Activated CD4-positive, alpha-beta T cell treated with anti-CD3 and anti-CD28 coated beads for 48 hours (primary cell): ENCODE measurements around the gene CDC40.
A peak's percentile ranks its signal among the peaks of the same experiment; 100 is the strongest.
"Not testable (repeated sequence)": the region's sequence is repeated elsewhere in the genome, so short reads cannot be mapped to it uniquely, and the experiment has no call there.

Source experiments
- DNase-seq: peaks from one replicate; pipeline ENCODE4 v3.0.0-alpha.2; 2020

Gene CDC40

GRCh38 chr6:110201151-110201884 is 21.1 kb downstream of the CDC40 start:
- no peak for DNase-seq

DNA sequence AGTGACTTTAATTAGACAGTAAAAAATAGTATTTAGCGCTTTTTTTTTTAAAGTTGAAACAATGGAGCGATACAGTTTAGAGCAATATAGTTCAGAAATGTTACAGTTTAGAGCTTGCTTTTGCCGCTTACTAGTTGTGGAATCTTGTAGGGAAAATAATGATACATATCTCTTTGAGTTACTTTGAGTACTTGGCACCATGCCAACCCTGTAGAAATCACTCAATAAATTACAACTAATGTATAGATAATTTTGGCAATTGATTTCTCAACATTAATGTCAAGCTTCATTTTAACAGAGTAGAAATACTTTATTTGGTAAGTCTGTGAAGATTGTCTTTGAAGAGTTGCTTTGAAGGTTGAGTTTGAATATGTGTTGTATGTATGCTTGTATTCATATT is 27.4 kb downstream of the CDC40 start:
- no peak for DNase-seq

GRCh38 chr6:110211753-110212152 is 31.5 kb downstream of the CDC40 start:
- no peak for DNase-seq

DNA sequence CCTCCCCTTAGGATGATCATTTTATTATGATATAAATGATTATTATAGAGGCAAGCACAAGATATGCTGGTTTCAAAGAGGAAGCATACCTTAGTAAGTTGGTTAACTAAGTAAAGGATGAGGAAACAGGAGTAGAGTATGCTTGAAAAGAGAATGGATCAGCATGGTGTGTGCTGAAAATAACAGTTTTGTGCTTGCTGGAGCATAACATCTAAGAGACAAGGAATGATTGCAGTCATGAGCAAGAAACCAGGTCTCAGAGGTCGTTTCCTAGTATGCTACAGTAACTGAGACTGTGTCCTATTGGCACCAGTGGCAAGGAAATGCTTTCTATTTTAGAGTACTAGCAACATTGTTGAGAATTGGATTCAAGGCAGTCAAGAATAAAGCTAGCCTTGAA is 34.1 kb downstream of the CDC40 start:
- DNase-seq: no peak

DNA sequence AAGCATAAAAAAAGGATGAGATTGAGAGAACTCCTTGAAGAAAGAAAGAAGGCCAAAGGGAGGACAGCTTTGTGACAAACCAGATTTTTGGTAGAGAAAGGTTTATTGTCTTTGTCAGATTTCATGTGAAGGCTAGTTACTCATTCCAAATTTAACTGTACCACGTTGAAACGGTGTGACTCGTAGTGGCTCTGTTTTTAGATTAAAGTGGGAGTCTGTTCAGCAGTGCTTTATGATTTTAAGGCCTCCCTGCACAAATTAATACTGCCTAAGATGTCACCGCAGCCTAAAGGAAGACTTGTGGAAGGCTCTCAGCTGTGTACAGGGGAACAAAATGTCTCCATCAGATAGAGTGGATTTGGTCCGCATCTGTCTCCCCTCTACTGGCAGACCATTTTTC is 35.9 kb downstream of the CDC40 start:
- DNase-seq: no peak

GRCh38 chr6:110217266-110217665 is 37.0 kb downstream of the CDC40 start:
- peak; percentile 4 for DNase-seq

DNA sequence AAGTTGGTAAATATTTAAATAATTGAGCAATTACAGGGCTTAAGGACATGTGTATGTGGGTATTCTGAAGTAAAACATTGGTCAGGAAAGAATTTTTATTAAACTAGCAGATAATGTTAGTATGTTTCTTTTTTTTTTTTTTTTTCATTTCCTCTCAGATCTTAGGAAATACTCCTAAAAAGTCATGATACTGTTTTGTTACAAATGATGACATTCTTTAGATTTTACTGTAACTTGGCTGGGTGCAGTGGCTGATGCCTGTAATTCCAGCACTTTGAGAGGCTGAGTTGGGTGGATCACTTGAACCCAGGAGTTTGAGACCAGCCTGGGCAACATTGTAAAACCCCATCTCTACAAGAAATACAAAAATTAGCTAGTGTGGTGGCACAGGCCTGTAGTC is 41.5 kb downstream of the CDC40 start:
- no peak for DNase-seq

GRCh38 chr6:110226261-110226660 is 46.0 kb downstream of the CDC40 start:
- no peak for DNase-seq

DNA sequence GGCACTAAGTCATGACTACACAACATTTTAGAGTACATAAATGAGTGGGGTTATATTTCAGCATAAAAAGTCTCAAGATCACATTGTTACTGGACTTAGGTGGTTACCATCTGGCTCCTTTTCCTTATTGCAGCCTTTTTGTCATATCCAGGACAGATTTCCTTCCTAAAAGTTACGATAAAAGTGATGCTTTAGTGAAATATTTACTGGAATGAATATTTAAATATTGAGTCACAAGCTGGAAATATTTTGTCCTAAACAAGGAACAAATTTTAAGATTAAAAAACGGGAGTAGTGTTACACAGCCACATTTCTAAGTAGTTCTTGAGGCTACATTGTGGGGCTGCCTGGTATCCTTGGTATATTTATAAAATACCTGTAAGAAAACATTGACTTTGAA is 52.2 kb downstream of the CDC40 start:
- DNase-seq: no peak

- no peak for DNase-seq
Observed at GRCh38 chr6:110233770-110234374, 53.6 kb downstream of the CDC40 start.

DNA sequence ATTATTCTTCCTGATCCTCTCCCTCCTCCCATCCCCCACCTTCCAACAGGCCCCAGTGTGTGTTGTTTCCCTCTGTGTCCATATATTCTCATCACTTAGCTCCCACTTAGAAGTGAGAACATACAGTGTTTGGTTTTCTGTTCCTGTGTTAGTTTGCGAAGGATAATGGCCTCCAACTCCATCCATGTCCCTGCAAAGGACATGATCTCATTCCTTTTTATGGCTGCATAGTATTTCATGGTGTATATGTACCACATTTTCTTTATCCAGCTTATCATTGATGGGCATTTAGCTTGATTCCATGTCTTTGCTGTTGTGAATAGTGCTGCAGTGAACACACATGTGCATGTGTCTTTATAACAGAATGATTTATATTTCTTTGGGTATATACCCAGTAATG is 55.8 kb downstream of the CDC40 start:
- DNase-seq: not testable (repeated sequence)

- no peak for DNase-seq
Observed at GRCh38 chr6:110239526-110240274, 59.5 kb downstream of the CDC40 start.

GRCh38 chr6:110244621-110245020 is 64.4 kb downstream of the CDC40 start:
- not testable (repeated sequence) for DNase-seq

DNA sequence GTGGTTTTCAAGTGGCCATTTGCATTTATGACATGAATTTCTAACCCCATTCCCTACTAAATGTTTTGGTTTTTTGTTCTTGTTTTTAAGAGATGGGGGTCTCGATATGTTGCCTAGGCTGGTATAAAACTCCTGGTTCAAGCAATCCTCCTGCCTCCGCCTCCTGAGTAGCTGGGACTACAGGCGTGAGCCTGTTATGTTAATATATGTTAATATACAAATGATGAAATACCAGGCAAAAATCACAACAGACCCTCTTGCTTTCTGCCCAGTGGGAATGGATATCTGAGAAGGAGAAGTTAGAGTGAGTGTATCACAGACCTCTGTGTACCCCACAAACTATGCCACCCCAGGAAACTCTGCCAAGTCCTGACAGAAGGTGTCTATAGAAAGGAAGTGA is 66.2 kb downstream of the CDC40 start:
- DNase-seq: no peak

GRCh38 chr6:110246900-110247546 is 66.8 kb downstream of the CDC40 start:
- no peak for DNase-seq

DNA sequence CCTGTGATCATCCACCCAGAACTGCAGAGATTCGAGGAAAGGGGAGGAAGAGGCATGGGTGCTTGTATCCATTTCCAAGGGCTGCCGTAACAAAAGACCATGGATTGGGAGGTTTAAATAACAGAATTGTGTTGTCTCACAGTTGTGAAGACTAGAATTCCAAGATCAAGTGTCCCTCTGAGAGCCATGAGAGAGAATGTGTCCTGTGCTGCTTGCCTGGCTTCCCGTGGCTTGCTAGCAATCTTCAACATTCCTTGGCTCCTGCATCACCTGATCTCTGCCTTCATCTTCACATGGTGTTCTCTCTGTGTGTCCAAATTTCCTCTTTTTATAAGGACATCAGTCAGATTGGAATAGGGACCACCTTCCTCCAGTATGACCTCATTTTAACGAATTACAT is 69.8 kb downstream of the CDC40 start:
- no peak for DNase-seq

- no peak for DNase-seq
Observed at GRCh38 chr6:110250838-110251237, 70.6 kb downstream of the CDC40 start.

DNA sequence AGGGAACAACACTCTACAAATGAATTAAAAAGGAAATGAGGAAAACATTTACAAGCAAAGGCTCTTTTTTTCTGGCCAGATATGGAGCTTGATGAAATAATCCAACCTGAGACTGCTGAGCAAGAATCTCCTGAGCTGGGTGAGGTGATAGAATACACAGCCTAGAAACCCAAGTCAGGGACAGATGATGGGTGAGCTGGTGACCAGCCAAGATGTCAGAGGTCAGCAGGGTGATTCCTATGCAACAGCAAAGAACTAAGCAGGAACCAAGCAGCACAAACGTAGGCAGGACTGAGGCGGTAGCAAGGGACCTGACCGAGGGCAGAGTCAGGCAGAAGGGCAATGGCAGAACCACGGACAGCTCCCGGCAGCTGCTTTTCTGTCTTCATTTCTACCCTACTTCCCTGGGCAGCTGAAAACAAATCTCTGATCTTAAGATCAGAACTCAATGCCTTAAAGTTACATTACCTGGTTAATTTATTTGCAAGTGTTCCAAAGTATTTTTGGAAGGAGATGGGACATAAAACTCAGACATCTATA is 75.1 kb downstream of the CDC40 start:
- DNase-seq: peak; percentile 17

- DNase-seq: no peak
Observed at GRCh38 chr6:110256366-110256765, 76.1 kb downstream of the CDC40 start.

DNA sequence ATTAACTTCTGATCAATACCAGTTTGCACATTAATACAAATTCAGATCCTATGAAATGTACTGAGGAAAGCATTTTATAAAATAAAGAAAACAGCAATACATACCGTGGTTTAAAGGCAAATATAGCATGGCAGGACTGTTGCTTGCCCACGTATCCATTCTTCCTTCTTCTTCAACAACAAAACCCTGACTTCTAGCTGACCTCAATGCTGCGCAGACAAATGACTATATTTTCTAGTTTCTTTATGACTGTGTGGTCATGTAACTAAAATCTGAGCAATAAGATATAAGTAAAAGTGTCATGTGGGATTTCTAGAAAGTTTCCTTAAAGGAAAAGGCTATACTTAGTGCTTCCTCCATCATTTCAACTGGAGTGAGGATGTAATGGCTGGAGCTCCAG is 85.0 kb downstream of the CDC40 start:
- DNase-seq: no peak

DNA sequence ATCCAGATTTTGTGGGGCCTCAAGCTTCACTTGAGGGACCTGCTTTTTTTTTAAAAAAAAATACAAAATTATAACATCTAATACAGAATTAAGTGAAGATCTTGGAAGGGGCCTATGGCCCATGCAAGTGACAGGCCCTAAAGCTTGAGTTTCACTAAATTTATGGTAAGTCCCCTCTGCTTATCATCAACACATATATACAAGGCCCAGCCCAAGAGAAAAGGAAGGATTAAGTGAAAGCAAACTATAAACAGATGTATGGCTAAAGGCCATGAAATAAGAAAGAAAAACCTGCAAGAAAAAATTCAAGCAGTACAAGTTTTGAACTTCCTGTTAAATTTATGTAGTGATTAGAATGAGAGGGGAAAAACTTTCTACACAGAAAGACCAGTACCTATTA is 86.8 kb downstream of the CDC40 start:
- DNase-seq: no peak

DNA sequence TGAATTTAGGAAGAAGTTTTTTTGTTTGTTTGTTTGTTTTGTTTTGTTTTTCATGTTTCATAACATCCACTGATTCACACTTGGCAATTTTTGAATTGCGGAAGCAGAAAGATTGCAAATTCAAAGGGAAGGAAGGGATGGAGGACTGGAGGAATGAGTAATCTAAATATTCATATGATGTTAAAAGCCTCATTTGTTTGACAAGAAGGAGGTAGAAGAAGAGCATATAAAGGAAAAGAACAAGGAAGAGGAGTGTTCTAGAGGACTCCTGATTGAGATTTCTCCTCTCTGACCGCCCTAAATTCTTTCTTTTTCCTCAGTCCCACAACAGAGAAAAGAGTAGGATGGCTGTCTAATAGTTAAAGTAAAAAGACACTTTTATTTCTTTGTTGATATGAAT is 89.4 kb downstream of the CDC40 start:
- no peak for DNase-seq

DNA sequence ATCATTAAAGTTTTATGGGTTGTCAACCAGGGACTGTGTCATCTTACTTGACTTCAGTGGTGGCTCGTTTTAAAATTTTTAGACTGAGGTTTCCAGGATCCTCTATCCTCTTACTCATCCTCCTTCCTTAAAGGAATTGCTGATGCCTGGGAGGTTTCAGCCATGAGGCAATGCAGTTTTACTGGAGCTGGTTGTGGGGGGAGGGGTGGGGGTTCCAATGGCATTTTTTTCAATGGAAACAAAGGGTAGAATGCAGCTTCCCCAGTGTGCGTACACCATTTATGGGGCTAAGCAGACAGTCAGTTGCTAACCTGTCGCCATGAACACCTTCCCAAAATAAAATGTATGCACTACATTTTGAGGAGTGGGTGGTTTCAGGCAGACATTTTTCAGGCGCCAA is 89.9 kb downstream of the CDC40 start:
- DNase-seq: no peak

- DNase-seq: no peak
Observed at GRCh38 chr6:110271732-110272022, 91.5 kb downstream of the CDC40 start.
